Measurements from ENCODE around the gene KLF2. TPM values are rescaled to one million over a fixed set of nuclear protein-coding genes. Genes with fewer than 3 reads are reported as not detected.
"Not testable (repeated sequence)": the region's sequence is repeated elsewhere in the genome, so short reads cannot be mapped to it uniquely, and the experiment has no call there.

KLF2 gene
- 10 to 100 TPM; 19.5 to 32.0 (median 29.0) TPM for polyA plus RNA-seq (ENCODE audit: insufficient read length in 4 of 4)

GRCh38 chr19:16324384-16325160, at the start of gene KLF2:
TSS of gene KLF2 (plus strand) at chr19:16324826. CDS start at chr19:16324924, 98 bp downstream.
- peak in 3 of 4 donors; percentile 71 to 76 (median 72) for DNase-seq (ENCODE audit: low read depth in 4 of 4, low spot score in 2 of 4)

- DNase-seq (ENCODE audit: low read depth in 4 of 4, low spot score in 2 of 4) = no peak
These were observed 44.3 kb upstream of the KLF2 start for GRCh38 chr19:16280306-16280705.

- no peak for DNase-seq (ENCODE audit: low read depth in 4 of 4, low spot score in 2 of 4)
These were observed 42.9 kb upstream of the KLF2 start for GRCh38 chr19:16281743-16282142.

- DNase-seq (ENCODE audit: low read depth in 4 of 4, low spot score in 2 of 4) = peak; percentile 49 to 63 (median 60)
These were observed 41.2 kb upstream of the KLF2 start for GRCh38 chr19:16283210-16284061.

- no peak for DNase-seq (ENCODE audit: low read depth in 4 of 4, low spot score in 2 of 4)
These were observed 40.1 kb upstream of the KLF2 start for GRCh38 chr19:16284505-16284904.

GRCh38 chr19:16285079-16285478, 39.5 kb upstream of the KLF2 start:
- not testable (repeated sequence) for DNase-seq (ENCODE audit: low read depth in 4 of 4, low spot score in 2 of 4)

GRCh38 chr19:16285769-16286498, 38.7 kb upstream of the KLF2 start:
- DNase-seq (ENCODE audit: low read depth in 4 of 4, low spot score in 2 of 4) = no peak

GRCh38 chr19:16288544-16288943, 36.1 kb upstream of the KLF2 start:
- DNase-seq (ENCODE audit: low read depth in 4 of 4, low spot score in 2 of 4) = no peak

- no peak for DNase-seq (ENCODE audit: low read depth in 4 of 4, low spot score in 2 of 4)
These were observed 35.0 kb upstream of the KLF2 start for GRCh38 chr19:16289594-16289993.

- no peak for DNase-seq (ENCODE audit: low read depth in 4 of 4, low spot score in 2 of 4)
These were observed 33.9 kb upstream of the KLF2 start for GRCh38 chr19:16290692-16291091.

GRCh38 chr19:16293118-16294091, 31.2 kb upstream of the KLF2 start:
- DNase-seq (ENCODE audit: low read depth in 4 of 4, low spot score in 2 of 4) = peak; percentile 81 to 94 (median 91)

GRCh38 chr19:16295057-16295456, 29.6 kb upstream of the KLF2 start:
- no peak for DNase-seq (ENCODE audit: low read depth in 4 of 4, low spot score in 2 of 4)

GRCh38 chr19:16296713-16297112, 27.9 kb upstream of the KLF2 start:
- DNase-seq (ENCODE audit: low read depth in 4 of 4, low spot score in 2 of 4) = no peak

- no peak for DNase-seq (ENCODE audit: low read depth in 4 of 4, low spot score in 2 of 4)
These were observed 26.9 kb upstream of the KLF2 start for GRCh38 chr19:16297575-16298178.

- no peak for DNase-seq (ENCODE audit: low read depth in 4 of 4, low spot score in 2 of 4)
These were observed 26.3 kb upstream of the KLF2 start for GRCh38 chr19:16298334-16298733.

GRCh38 chr19:16301999-16302694, 22.5 kb upstream of the KLF2 start:
- no peak for DNase-seq (ENCODE audit: low read depth in 4 of 4, low spot score in 2 of 4)

GRCh38 chr19:16303755-16304154, 20.9 kb upstream of the KLF2 start:
- no peak for DNase-seq (ENCODE audit: low read depth in 4 of 4, low spot score in 2 of 4)

GRCh38 chr19:16304511-16304910, 20.1 kb upstream of the KLF2 start:
- DNase-seq (ENCODE audit: low read depth in 4 of 4, low spot score in 2 of 4) = not testable (repeated sequence)

- not testable (repeated sequence) for DNase-seq (ENCODE audit: low read depth in 4 of 4, low spot score in 2 of 4)
These were observed 19.6 kb upstream of the KLF2 start for GRCh38 chr19:16305060-16305459.

All from left renal cortex interstitium (tissue), 4 donors.